PC-9 (cell line): ENCODE results near the gene CDC42BPG. TPM values are rescaled to one million over a fixed set of nuclear protein-coding genes. Genes with fewer than 3 reads are reported as not detected.

Source experiments
- BruUV-seq: library from RNA; stranded (reverse); fragments of 400-500 nt; replicated peaks from 2 replicates; lab custom pipeline; 2021; lab: Mats Ljungman, UMichigan
- CTCF ChIA-PET: fragments of 300-600 bp; sonication (Branson Sonifier 250); formaldehyde crosslinking; loops from one replicate; lab custom pipeline; 2022; ENCODE audit warnings: antibody characterized with exemption; lab: Charles Lee
- POLR2A ChIA-PET: fragments of 300-600 bp; sonication (Branson Sonifier 250); formaldehyde crosslinking; loops from one replicate; lab custom pipeline; 2022; ENCODE audit warnings: antibody characterized with exemption; ENCODE audit not compliant: unreplicated experiment; lab: Charles Lee
- DNase-seq, 2 experiments: peaks; one replicate each; pipeline versions ENCODE4 v3.0.0 to v3.0.0-alpha.2; 2015 to 2022; ENCODE audit warnings: mixed read lengths in 1 of 2
- H2AFZ ChIP-seq: fragments of 200-600 bp; sonication (generic); 2 replicates; pipeline ENCODE4 v1.8.1; 2017; ENCODE audit warnings: antibody characterized with exemption
- H3F3A ChIP-seq: fragments of 200-600 bp; sonication (generic); 2 replicates; pipeline ENCODE4 v1.8.1; 2017; ENCODE audit warnings: antibody characterized with exemption, mild to moderate bottlenecking, low read depth; ENCODE audit not compliant: insufficient read depth
- H3K27ac ChIP-seq: fragments of 200-600 bp; sonication (generic); 2 replicates; pipeline ENCODE4 v1.6.1; 2016; ENCODE audit warnings: mixed run types
- H3K27me3 ChIP-seq: fragments of 200-600 bp; sonication (generic); 2 replicates; pipeline ENCODE4 v1.6.1; 2016; ENCODE audit warnings: low read depth, mixed run types; ENCODE audit not compliant: insufficient read depth
- H3K36me3 ChIP-seq: fragments of 200-600 bp; sonication (generic); 2 replicates; pipeline ENCODE4 v1.6.1; 2016; ENCODE audit warnings: low read depth, mixed run types
- H3K4me1 ChIP-seq: fragments of 200-600 bp; sonication (generic); replicated peaks from 2 replicates; pipeline ENCODE4 v1.6.1; 2016; ENCODE audit warnings: mixed run types; ENCODE audit not compliant: insufficient read depth
- H3K4me2 ChIP-seq: fragments of 200-600 bp; sonication (generic); 2 replicates; pipeline ENCODE4 v1.6.1; 2017; ENCODE audit warnings: mixed run types
- H3K4me3 ChIP-seq: fragments of 200-600 bp; sonication (generic); 2 replicates; pipeline ENCODE4 v1.6.1; 2016; ENCODE audit warnings: mixed run types
- H3K79me2 ChIP-seq: fragments of 200-600 bp; sonication (generic); 2 replicates; pipeline ENCODE4 v1.6.1; 2017; ENCODE audit warnings: low read depth, mixed run types
- H3K9me2 ChIP-seq: fragments of 200-600 bp; sonication (generic); 2 replicates; pipeline ENCODE4 v1.8.1; 2017; ENCODE audit warnings: mild to moderate bottlenecking; ENCODE audit not compliant: insufficient read depth
- H3K9me3 ChIP-seq: fragments of 200-600 bp; sonication (generic); 2 replicates; pipeline ENCODE4 v1.8.1; 2016; ENCODE audit warnings: low read depth; ENCODE audit not compliant: insufficient read depth
- H4K20me1 ChIP-seq: fragments of 200-600 bp; sonication (generic); 2 replicates; pipeline ENCODE4 v1.8.1; 2017; ENCODE audit not compliant: insufficient read depth
- EZH2 ChIP-seq: fragments of 200-600 bp; sonication (generic); IDR thresholded peaks from 2 replicates; pipeline ENCODE4 v1.8.0; 2017; ENCODE audit warnings: antibody characterized with exemption, low read depth
- intact Hi-C: fragments of 100-400 bp; cut with micrococcal nuclease; formaldehyde crosslinking; loops from one replicate; pipeline ENCODE4 v1.10.0; 2022; ENCODE audit not compliant: unreplicated experiment
- total RNA-seq: library from RNA; stranded (reverse); gene quantifications from 2 replicates; pipeline ENCODE4 v1.2.3, GENCODE V29; 2021
- TF ChIP-seq, protein P1 (sequence below): fragments of 200-600 bp; sonication (generic); conservative IDR thresholded peaks from 2 replicates; pipeline ENCODE4 v1.6.1; 2017; ENCODE audit warnings: mixed run types, antibody characterized with exemption, mild to moderate bottlenecking, moderate library complexity

The CDC42BPG gene
- total RNA-seq, 1 experiment from 2014 or later, result 31.3 TPM

- intact Hi-C loops, result no loop called here
- no peaks in the 10 kb centered on the region for H3K9me3 ChIP-seq
- no peak overlapping the region for H3K27ac ChIP-seq
- H3K9me2 ChIP-seq, result no peaks in the 10 kb centered on the region
- H3F3A ChIP-seq, result peaks cover 69% of the 10 kb centered on the region
- peaks cover 44% of the 10 kb centered on the region for H3K79me2 ChIP-seq
- peaks cover 96% of the 10 kb centered on the region for H3K4me1 ChIP-seq
- ChIA-PET POLR2A (interaction anchor here (0.8 kb wide), 1 partner anchor 725 kb away, joined by 9 read pairs; no protein-coding TSS in a partner anchor), CTCF (interaction anchor here (0.7 to 1.2 kb wide), 3 partner anchors 24 to 42 kb away, joined by 3 to 8 read pairs (median 3); no protein-coding TSS in a partner anchor)
- no peak overlapping the region for H3K4me3 ChIP-seq
- H3K4me2 ChIP-seq, result no peak overlapping the region
- H3K27me3 ChIP-seq, result no peaks in the 10 kb centered on the region
- H4K20me1 ChIP-seq, result no peaks in the 10 kb centered on the region
- no peak overlapping the region for H2AFZ ChIP-seq
- no peak for DNase-seq
- BruUV-seq, result no TSS peak
- peaks cover 12% of the 10 kb centered on the region; the same call in 1 of the 2 replicates for H3K36me3 ChIP-seq
- TF ChIP-seq, protein P1, sequence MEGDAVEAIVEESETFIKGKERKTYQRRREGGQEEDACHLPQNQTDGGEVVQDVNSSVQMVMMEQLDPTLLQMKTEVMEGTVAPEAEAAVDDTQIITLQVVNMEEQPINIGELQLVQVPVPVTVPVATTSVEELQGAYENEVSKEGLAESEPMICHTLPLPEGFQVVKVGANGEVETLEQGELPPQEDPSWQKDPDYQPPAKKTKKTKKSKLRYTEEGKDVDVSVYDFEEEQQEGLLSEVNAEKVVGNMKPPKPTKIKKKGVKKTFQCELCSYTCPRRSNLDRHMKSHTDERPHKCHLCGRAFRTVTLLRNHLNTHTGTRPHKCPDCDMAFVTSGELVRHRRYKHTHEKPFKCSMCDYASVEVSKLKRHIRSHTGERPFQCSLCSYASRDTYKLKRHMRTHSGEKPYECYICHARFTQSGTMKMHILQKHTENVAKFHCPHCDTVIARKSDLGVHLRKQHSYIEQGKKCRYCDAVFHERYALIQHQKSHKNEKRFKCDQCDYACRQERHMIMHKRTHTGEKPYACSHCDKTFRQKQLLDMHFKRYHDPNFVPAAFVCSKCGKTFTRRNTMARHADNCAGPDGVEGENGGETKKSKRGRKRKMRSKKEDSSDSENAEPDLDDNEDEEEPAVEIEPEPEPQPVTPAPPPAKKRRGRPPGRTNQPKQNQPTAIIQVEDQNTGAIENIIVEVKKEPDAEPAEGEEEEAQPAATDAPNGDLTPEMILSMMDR, result no peak
- no peak for TF ChIP-seq EZH2
Measured at GRCh38 chr11:64852804-64853509, 8.5 kb upstream of the CDC42BPG start.

DNA sequence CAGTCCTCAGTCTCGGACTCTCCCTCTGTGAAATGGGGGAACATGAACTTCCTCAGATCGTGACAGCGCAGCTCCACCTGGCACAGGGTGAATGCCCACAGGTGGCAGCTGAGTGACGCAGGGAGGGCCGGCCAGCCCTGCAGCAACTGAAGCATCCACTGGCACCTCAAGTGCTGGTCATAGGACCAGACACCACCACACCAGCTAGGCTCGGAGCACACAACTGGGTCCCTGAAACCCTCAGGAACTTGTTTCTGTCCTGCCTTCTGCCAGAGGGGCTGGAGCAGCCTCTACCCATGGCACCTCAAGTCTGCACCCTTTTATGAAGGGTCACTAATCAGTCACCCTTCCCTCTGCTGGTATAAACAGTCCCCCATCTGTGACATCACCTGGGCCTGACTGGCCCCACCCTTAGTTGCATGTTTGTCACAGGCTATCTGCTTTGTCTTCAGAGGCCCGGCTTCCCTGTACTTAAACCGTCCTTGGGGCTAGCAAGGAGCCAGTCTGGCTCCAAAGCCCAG is 7.4 kb upstream of the CDC42BPG start:
- Histone ChIP-seq H3K9me2 (no peaks in the 10 kb centered on the region), H3K27me3 (no peaks in the 10 kb centered on the region), H3F3A (peaks cover 64% of the 10 kb centered on the region), H2AFZ (no peak overlapping the region), H3K4me1 (peaks cover 93% of the 10 kb centered on the region), H3K27ac (peak overlapping the region; percentile 44), H3K79me2 (peaks cover 37% of the 10 kb centered on the region), H3K36me3 (peaks cover 12% of the 10 kb centered on the region; the same call in 1 of the 2 replicates), H3K9me3 (no peaks in the 10 kb centered on the region), H3K4me2 (no peak overlapping the region), H3K4me3 (no peak overlapping the region), H4K20me1 (no peaks in the 10 kb centered on the region)
- POLR2A ChIA-PET, result no interaction called here
- CTCF ChIA-PET, result interaction anchor here (1.1 kb wide), 1 partner anchor 25 kb away, joined by 3 read pairs; no protein-coding TSS in a partner anchor
- intact Hi-C loops, result no loop called here
- TF ChIP-seq EZH2, result no peak
- TF ChIP-seq, protein P1, result no peak
- BruUV-seq, result no TSS peak
- no peak for DNase-seq

GRCh38 chr11:64850979-64851567 is 6.6 kb upstream of the CDC42BPG start:
- TF ChIP-seq, protein P1, result no peak
- no peak for TF ChIP-seq EZH2
- no peaks in the 10 kb centered on the region for H4K20me1 ChIP-seq
- peaks cover 34% of the 10 kb centered on the region for H3K79me2 ChIP-seq
- no peaks in the 10 kb centered on the region for H3K9me2 ChIP-seq
- H3K27ac ChIP-seq, result peak overlapping the region; percentile 44; the same call in 1 of the 2 replicates
- peak overlapping the region; percentile 53; the same call in 1 of the 2 replicates for H3K4me2 ChIP-seq
- POLR2A ChIA-PET, result no interaction called here
- peaks cover 12% of the 10 kb centered on the region; the same call in 1 of the 2 replicates for H3K36me3 ChIP-seq
- H3K4me3 ChIP-seq, result no peak overlapping the region
- intact Hi-C loops, result no loop called here
- H3K4me1 ChIP-seq, result peaks cover 86% of the 10 kb centered on the region
- H3F3A ChIP-seq, result peaks cover 65% of the 10 kb centered on the region
- CTCF ChIA-PET, result interaction anchor here (0.7 to 1.4 kb wide), 2 partner anchors 26 to 37 kb away, joined by 6 to 8 read pairs; no protein-coding TSS in a partner anchor
- no peaks in the 10 kb centered on the region for H3K27me3 ChIP-seq
- peak; percentile 71 to 76 for DNase-seq
- BruUV-seq, result no TSS peak
- no peaks in the 10 kb centered on the region for H3K9me3 ChIP-seq
- H2AFZ ChIP-seq, result no peak overlapping the region
